Measurements from ENCODE around the gene KIF22.

Gene KIF22

DNA sequence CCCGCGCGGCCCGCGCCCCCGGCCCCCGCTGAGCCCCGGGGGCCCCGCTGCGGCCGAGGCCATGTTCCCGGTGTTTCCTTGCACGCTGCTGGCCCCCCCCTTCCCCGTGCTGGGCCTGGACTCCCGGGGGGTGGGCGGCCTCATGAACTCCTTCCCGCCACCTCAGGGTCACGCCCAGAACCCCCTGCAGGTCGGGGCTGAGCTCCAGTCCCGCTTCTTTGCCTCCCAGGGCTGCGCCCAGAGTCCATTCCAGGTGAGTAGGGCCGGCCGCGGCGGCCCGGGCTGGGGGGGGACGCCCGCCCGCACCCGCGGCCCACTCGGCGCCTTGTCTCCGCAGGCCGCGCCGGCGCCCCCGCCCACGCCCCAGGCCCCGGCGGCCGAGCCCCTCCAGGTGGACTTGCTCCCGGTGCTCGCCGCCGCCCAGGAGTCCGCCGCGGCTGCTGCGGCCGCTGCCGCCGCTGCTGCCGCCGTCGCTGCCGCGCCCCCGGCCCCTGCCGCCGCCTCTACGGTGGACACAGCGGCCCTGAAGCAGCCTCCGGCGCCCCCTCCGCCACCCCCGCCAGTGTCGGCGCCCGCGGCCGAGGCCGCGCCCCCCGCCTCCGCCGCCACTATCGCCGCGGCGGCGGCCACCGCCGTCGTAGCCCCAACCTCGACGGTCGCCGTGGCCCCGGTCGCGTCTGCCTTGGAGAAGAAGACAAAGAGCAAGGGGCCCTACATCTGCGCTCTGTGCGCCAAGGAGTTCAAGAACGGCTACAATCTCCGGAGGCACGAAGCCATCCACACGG, 16.3 kb downstream of the KIF22 start:
- POLR2A ChIA-PET = interaction anchor here (0.5 to 9.5 kb wide), 40 partner anchors 8 to 1240 kb away, joined by 3 to 176 read pairs (median 4); partner anchors contain the start of genes ASPHD1, CDIPT, HSD3B7 and KCTD13
- CTCF ChIA-PET = interaction anchor here (0.9 to 2.4 kb wide), 6 partner anchors 10 to 1178 kb away, joined by 3 to 27 read pairs (median 6); partner anchors contain the start of gene PAGR1
- DNase-seq (ENCODE audit: extremely low spot score) = peak; percentile 71
- no peak for TF ChIP-seq FOXA1 (IDR thresholded peaks at IDR 0.05)
- TF ChIP-seq FOXM1 (IDR thresholded peaks at IDR 0.05; ENCODE audit: borderline replicate concordance) = no peak
- TF ChIP-seq L3MBTL2 (conservative IDR thresholded peaks at IDR 0.05) = no peak
- no peak for TF ChIP-seq SUZ12 (IDR thresholded peaks at IDR 0.05)
- TF ChIP-seq FOXK2 (IDR thresholded peaks at IDR 0.05) = no peak
- TF ChIP-seq ELF4 (IDR thresholded peaks at IDR 0.05) = no peak
- no peak for TF ChIP-seq SP1 (IDR thresholded peaks at IDR 0.05)
- no peak for TF ChIP-seq HDGF (IDR thresholded peaks at IDR 0.05; ENCODE audit: borderline replicate concordance)
- no peak for TF ChIP-seq ZNF384 (IDR thresholded peaks at IDR 0.05)
- TF ChIP-seq NFRKB (IDR thresholded peaks at IDR 0.05) = no peak
- no peak for TF ChIP-seq LEF1 (IDR thresholded peaks at IDR 0.05; ENCODE audit: borderline replicate concordance)
- TF ChIP-seq TARDBP (IDR thresholded peaks at IDR 0.05) = no peak
- no peak for TF ChIP-seq BHLHE40 (IDR thresholded peaks at IDR 0.05; ENCODE audit: borderline replicate concordance)
- no peak for TF ChIP-seq ARNT (IDR thresholded peaks at IDR 0.05)

GRCh38 chr16:29807426-29808218, 17.1 kb downstream of the KIF22 start:
- DNase-seq (ENCODE audit: extremely low spot score) = peak; percentile 53
- CTCF ChIA-PET = interaction anchor here (0.8 to 2.4 kb wide), 7 partner anchors 9 to 1177 kb away, joined by 3 to 27 read pairs (median 4); partner anchors contain the start of genes KCTD13 and PAGR1
- POLR2A ChIA-PET = interaction anchor here (0.6 to 9.5 kb wide), 36 partner anchors 9 to 1235 kb away, joined by 3 to 176 read pairs (median 4); partner anchors contain the start of genes ALDOA, ASPHD1, CDIPT and HSD3B7
- no peak for TF ChIP-seq ZNF384 (IDR thresholded peaks at IDR 0.05)
- TF ChIP-seq ELF4 (IDR thresholded peaks at IDR 0.05) = no peak
- TF ChIP-seq PKNOX1 (IDR thresholded peaks at IDR 0.05) = no peak
- no peak for TF ChIP-seq FOXA1 (IDR thresholded peaks at IDR 0.05)
- no peak for TF ChIP-seq TARDBP (IDR thresholded peaks at IDR 0.05)
- no peak for TF ChIP-seq FOXK2 (IDR thresholded peaks at IDR 0.05)
- TF ChIP-seq NFRKB (IDR thresholded peaks at IDR 0.05) = no peak
- no peak for TF ChIP-seq CTBP1 (IDR thresholded peaks at IDR 0.05; ENCODE audit: borderline replicate concordance)
- no peak for TF ChIP-seq L3MBTL2 (conservative IDR thresholded peaks at IDR 0.05)
- no peak for TF ChIP-seq ARNT (IDR thresholded peaks at IDR 0.05)
- TF ChIP-seq LEF1 (IDR thresholded peaks at IDR 0.05; ENCODE audit: borderline replicate concordance) = no peak
- TF ChIP-seq FOXM1 (IDR thresholded peaks at IDR 0.05; ENCODE audit: borderline replicate concordance) = no peak
- no peak for TF ChIP-seq HDGF (IDR thresholded peaks at IDR 0.05; ENCODE audit: borderline replicate concordance)

- POLR2A ChIA-PET = interaction anchor here (0.6 to 9.5 kb wide), 28 partner anchors 8 to 1238 kb away, joined by 3 to 176 read pairs (median 4); partner anchors contain the start of genes ALDOA, ASPHD1, CDIPT and HIRIP3
- CTCF ChIA-PET = interaction anchor here (0.6 to 2.4 kb wide), 7 partner anchors 9 to 1187 kb away, joined by 4 to 27 read pairs (median 8); partner anchors contain the start of genes KCTD13 and PAGR1
- DNase-seq (ENCODE audit: extremely low spot score) = no peak
- TF ChIP-seq LEF1 (IDR thresholded peaks at IDR 0.05; ENCODE audit: borderline replicate concordance) (no peak), BHLHE40 (IDR thresholded peaks at IDR 0.05; ENCODE audit: borderline replicate concordance) (no peak), PKNOX1 (IDR thresholded peaks at IDR 0.05) (no peak), ARNT (IDR thresholded peaks at IDR 0.05) (no peak), FOXM1 (IDR thresholded peaks at IDR 0.05; ENCODE audit: borderline replicate concordance) (no peak), SUZ12 (IDR thresholded peaks at IDR 0.05) (no peak), HDGF (IDR thresholded peaks at IDR 0.05; ENCODE audit: borderline replicate concordance) (no peak), L3MBTL2 (conservative IDR thresholded peaks at IDR 0.05) (no peak), CTBP1 (IDR thresholded peaks at IDR 0.05; ENCODE audit: borderline replicate concordance) (no peak), SP1 (IDR thresholded peaks at IDR 0.05) (no peak)
Observed at GRCh38 chr16:29808219-29808900, 17.8 kb downstream of the KIF22 start.

GRCh38 chr16:29809031-29809747, 18.6 kb downstream of the KIF22 start:
- no peak for DNase-seq (ENCODE audit: extremely low spot score)
- ChIA-PET POLR2A (interaction anchor here (0.7 to 9.5 kb wide), 11 partner anchors 7 to 1237 kb away, joined by 3 to 176 read pairs (median 5); partner anchors contain the start of genes ALDOA, HIRIP3, KIF22 and MVP), CTCF (interaction anchor here (0.6 to 0.7 kb wide), 2 partner anchors 19 to 1188 kb away, joined by 3 to 9 read pairs; partner anchors contain the start of gene KIF22)
- no peak for TF ChIP-seq BHLHE40 (IDR thresholded peaks at IDR 0.05; ENCODE audit: borderline replicate concordance)
- no peak for TF ChIP-seq ELF4 (IDR thresholded peaks at IDR 0.05)
- no peak for TF ChIP-seq CTBP1 (IDR thresholded peaks at IDR 0.05; ENCODE audit: borderline replicate concordance)
- no peak for TF ChIP-seq ARNT (IDR thresholded peaks at IDR 0.05)
- TF ChIP-seq SP1 (IDR thresholded peaks at IDR 0.05) = no peak
- TF ChIP-seq FOXM1 (IDR thresholded peaks at IDR 0.05; ENCODE audit: borderline replicate concordance) = no peak
- no peak for TF ChIP-seq FOXA1 (IDR thresholded peaks at IDR 0.05)
- TF ChIP-seq L3MBTL2 (conservative IDR thresholded peaks at IDR 0.05) = no peak
- TF ChIP-seq TARDBP (IDR thresholded peaks at IDR 0.05) = no peak
- no peak for TF ChIP-seq NFRKB (IDR thresholded peaks at IDR 0.05)
- no peak for TF ChIP-seq ZNF384 (IDR thresholded peaks at IDR 0.05)
